Lung (tissue), 12 donors: ENCODE results near the gene CAMK1D. TPM values are rescaled to one million over a fixed set of nuclear protein-coding genes. Genes with fewer than 3 reads are reported as not detected.

Source experiments
- ATAC-seq: fragments of 200-7000 bp; cut with Tn5 transposase; one replicate; pipeline ENCODE4 v1.9.1; 2020; ENCODE audit warnings: moderate number of reproducible peaks; ENCODE audit not compliant: insufficient read depth, low FRiP score
- DNase-seq, 3 donors: peaks; one replicate each; pipeline ENCODE4 v3.0.0-alpha.2; 2013 to 2017
- H3K27ac ChIP-seq, 2 donors: one replicate each; pipeline ENCODE4 v1.5.1; 2013; ENCODE audit warnings: mild to moderate bottlenecking in 2 of 2, moderate library complexity in 2 of 2, control low read depth in 1 of 2, inconsistent platforms in 1 of 2, low read depth in 1 of 2, low read length in 1 of 2
- H3K27me3 ChIP-seq, 3 donors: one replicate each; pipeline ENCODE4 v1.5.1; 2013; ENCODE audit warnings: low read length in 2 of 3; ENCODE audit not compliant: control insufficient read depth in 3 of 3, insufficient read depth in 3 of 3
- H3K36me3 ChIP-seq, 4 donors: one replicate each; pipeline ENCODE4 v1.5.1; 2013; ENCODE audit warnings: low read length in 4 of 4, mild to moderate bottlenecking in 1 of 4, moderate library complexity in 1 of 4; ENCODE audit not compliant: control insufficient read depth in 4 of 4, insufficient read depth in 4 of 4
- H3K4me1 ChIP-seq, 5 donors: one replicate each; pipeline ENCODE4 v1.5.1; 2013; ENCODE audit warnings: low read length in 5 of 5, mild to moderate bottlenecking in 2 of 5, moderate library complexity in 1 of 5; ENCODE audit not compliant: control insufficient read depth in 5 of 5, insufficient read depth in 5 of 5
- H3K4me3 ChIP-seq: one replicate; pipeline ENCODE4 v1.5.1; 2013; ENCODE audit warnings: mild to moderate bottlenecking, control low read depth, moderate library complexity
- H3K9ac ChIP-seq, 2 donors: one replicate each; pipeline ENCODE4 v1.5.1; 2013; ENCODE audit warnings: low read length in 2 of 2, control low read depth in 1 of 2; ENCODE audit not compliant: insufficient read depth in 1 of 2
- H3K9me3 ChIP-seq, 4 donors: one replicate each; pipeline ENCODE4 v1.5.1; 2013; ENCODE audit warnings: low read length in 3 of 4, mild to moderate bottlenecking in 1 of 4, moderate library complexity in 1 of 4; ENCODE audit not compliant: control insufficient read depth in 4 of 4, insufficient read depth in 3 of 4
- CTCF ChIP-seq: IDR thresholded peaks from 2 replicates; pipeline ENCODE4 v1.5.1; 2012; ENCODE audit warnings: mild to moderate bottlenecking; ENCODE audit errors: control extremely low read depth, extremely low read depth
- WGBS, 2 donors: extraction: QIAGEN DNeasy Blood & Tissue Kit; methylation state at CpG; one replicate each; pipeline ENCODE4 v1.1.7; 2013; 5-methylcytosine and 5-hydroxymethylcytosine counted together
- polyA plus RNA-seq, 2 donors: library from polyadenylated mRNA; stranded (reverse); fragments of 200-250 nt; gene quantifications; one replicate each; pipeline ENCODE4 v1.2.1, GENCODE V29; 2013
- total RNA-seq, 2 donors: library from RNA; depleted of rRNA in 1 of 2; stranded (reverse); fragments of >200 nt in 1 of 2; gene quantifications; one replicate each; pipeline ENCODE4 v1.2.1, GENCODE V29; 2014 to 2021
- donor health status: control.
- donor health status: control.
- donor health status: Bipolar disorder and iron deficiency.
- donor health status: healthy.
- donor health status: DM: yes; HTN: yes; CAD: no.

Gene CAMK1D
- total and polyA plus RNA-seq, 4 donors: 3.2 to 37.4 (median 7.0) TPM

- DNase-seq: no peak
- Histone ChIP-seq H3K27ac (no peak overlapping the region), H3K36me3 (no peaks in the 10 kb centered on the region), H3K9ac (no peak overlapping the region), H3K27me3 (peaks cover 0 to 3% (median 0%) of the 10 kb centered on the region in 3 donors), H3K9me3 (no peaks in the 10 kb centered on the region), H3K4me3 (no peak overlapping the region), H3K4me1 (peaks cover 0 to 15% (median 0%) of the 10 kb centered on the region in 5 donors)
- no peak for ATAC-seq
- no peak for TF ChIP-seq CTCF
- 78 to 80% methylated on average over 4 of the region's 4 CpGs for WGBS, 2 donors
Measured at GRCh38 chr10:12533151-12533550, 183.8 kb downstream of the CAMK1D start.

GRCh38 chr10:12533723-12534122 lies 184.4 kb downstream of the CAMK1D start:
- Histone ChIP-seq H3K4me1 (peaks cover 0 to 15% (median 0%) of the 10 kb centered on the region in 5 donors), H3K9me3 (no peaks in the 10 kb centered on the region), H3K4me3 (no peak overlapping the region), H3K27me3 (peaks cover 0 to 5% (median 0%) of the 10 kb centered on the region in 3 donors), H3K27ac (no peak overlapping the region), H3K36me3 (no peaks in the 10 kb centered on the region), H3K9ac (no peak overlapping the region)
- TF ChIP-seq CTCF: no peak
- DNase-seq: no peak
- WGBS, 2 donors: 90 to 93% methylated on average over 3 of the region's 3 CpGs
- ATAC-seq: no peak

- peaks cover 0 to 14% (median 0%) of the 10 kb centered on the region in 5 donors for H3K4me1 ChIP-seq
- H3K36me3 ChIP-seq: no peaks in the 10 kb centered on the region
- DNase-seq (peak in 1 of 3 donors; percentile 26), ATAC-seq (no peak)
- no peak overlapping the region for H3K4me3 ChIP-seq
- no peak for TF ChIP-seq CTCF
- H3K9ac ChIP-seq: no peak overlapping the region
- 69% methylated on average over 9 of the region's 9 CpGs for WGBS, 2 donors
- no peak overlapping the region for H3K27ac ChIP-seq
- H3K9me3 ChIP-seq: no peaks in the 10 kb centered on the region
- H3K27me3 ChIP-seq: peaks cover 0 to 5% (median 0%) of the 10 kb centered on the region in 3 donors
Measured at GRCh38 chr10:12534824-12535223, 185.5 kb downstream of the CAMK1D start.

- no peak overlapping the region for H3K4me3 ChIP-seq
- no peaks in the 10 kb centered on the region for H3K36me3 ChIP-seq
- H3K27me3 ChIP-seq: peaks cover 0 to 9% (median 0%) of the 10 kb centered on the region in 3 donors
- TF ChIP-seq CTCF: no peak
- ATAC-seq (no peak), DNase-seq (no peak)
- no peaks in the 10 kb centered on the region for H3K9me3 ChIP-seq
- H3K27ac ChIP-seq: no peak overlapping the region
- H3K9ac ChIP-seq: no peak overlapping the region
- H3K4me1 ChIP-seq: peaks cover 0 to 6% (median 0%) of the 10 kb centered on the region in 5 donors
Measured at GRCh38 chr10:12535656-12536055, 186.3 kb downstream of the CAMK1D start.
